BLaER1 treated with 17β-estradiol and CSF1 and Interleukin-3, amounts not matched to agents 10 nM and 100 nM (cell line): ENCODE results near the gene QRICH2.
A peak's percentile ranks its signal among the peaks of the same experiment; 100 is the strongest.

Experiments used
- H3K27ac ChIP-seq, 11 experiments: shearing (Covaris generic); formaldehyde crosslinking; 2 replicates each; pipeline ENCODE4 v1.8.1; 2022
- H3K27me3 ChIP-seq, 11 experiments: shearing (Covaris generic); formaldehyde crosslinking; 2 replicates each; pipeline ENCODE4 v1.8.1; 2022
- H3K36me3 ChIP-seq, 11 experiments: shearing (Covaris generic); formaldehyde crosslinking; 2 replicates each; pipeline ENCODE4 v1.8.1; 2022
- H3K4me1 ChIP-seq, 10 experiments: shearing (Covaris generic); formaldehyde crosslinking; 2 replicates each; pipeline ENCODE4 v1.8.1; 2022
- H3K4me2 ChIP-seq, 11 experiments: shearing (Covaris generic); formaldehyde crosslinking; 2 replicates each; pipeline ENCODE4 v1.8.1; 2022
- H3K4me3 ChIP-seq, 10 experiments: shearing (Covaris generic); formaldehyde crosslinking; 2 replicates each; pipeline ENCODE4 v1.8.1; 2022
- H3K9ac ChIP-seq, 11 experiments: shearing (Covaris generic); formaldehyde crosslinking; 2 replicates each; pipeline ENCODE4 v1.8.1; 2022
- H3K9me3 ChIP-seq, 11 experiments: shearing (Covaris generic); formaldehyde crosslinking; replicated peaks in 1 of 11; 2 replicates each; pipeline ENCODE4 v1.8.1; 2022
- H4K20me1 ChIP-seq, 11 experiments: shearing (Covaris generic); formaldehyde crosslinking; 2 replicates each; pipeline ENCODE4 v1.8.1; 2022
- Cebpa-rat ChIP-seq, 11 experiments: shearing (Covaris generic); IDR thresholded peaks; 2 replicates each; pipeline ENCODE4 v1.8.1; 2022

QRICH2 gene

DNA sequence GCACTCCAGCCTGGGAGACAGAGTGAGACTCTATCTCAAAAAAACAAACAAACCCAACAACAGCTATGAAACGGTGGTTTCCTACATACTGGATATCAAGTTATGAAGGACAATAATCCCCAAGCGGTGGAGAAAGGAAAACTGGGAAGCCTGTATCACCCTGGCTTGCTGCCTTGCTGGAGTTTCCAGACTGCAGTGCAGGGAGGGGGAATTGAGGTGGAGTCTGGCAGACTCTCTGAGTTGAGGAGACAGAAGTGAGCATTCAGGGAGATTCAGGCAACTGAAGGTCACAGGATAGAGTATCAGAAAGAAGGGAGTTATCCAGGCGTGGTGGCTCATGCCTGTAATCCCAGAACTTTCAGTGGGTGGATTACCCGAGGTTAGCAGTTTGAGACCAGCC is 11.9 kb downstream of the QRICH2 start:
- Histone ChIP-seq H4K20me1 (no peaks in the 10 kb centered on the region), H3K4me1 (peaks cover 0 to 6% (median 0%) of the 10 kb centered on the region in 10 experiments; a peak in 4 of 20 replicates), H3K36me3 (peaks cover 0 to 22% (median 6%) of the 10 kb centered on the region in 11 experiments; a peak in 9 of 22 replicates), H3K9me3 (no peaks in the 10 kb centered on the region), H3K4me3 (no peak overlapping the region), H3K4me2 (no peak overlapping the region), H3K27me3 (no peaks in the 10 kb centered on the region), H3K27ac (no peak overlapping the region), H3K9ac (no peak overlapping the region)
- no peak for TF ChIP-seq Cebpa-rat (IDR thresholded peaks at IDR 0.05)

- no peak overlapping the region for H3K4me2 ChIP-seq
- H3K9ac ChIP-seq = no peak overlapping the region
- no peaks in the 10 kb centered on the region for H3K27me3 ChIP-seq
- no peak for TF ChIP-seq Cebpa-rat (IDR thresholded peaks at IDR 0.05)
- no peak overlapping the region for H3K27ac ChIP-seq
- peaks cover 0 to 26% (median 6%) of the 10 kb centered on the region in 11 experiments; a peak in 9 of 22 replicates for H3K36me3 ChIP-seq
- H3K4me1 ChIP-seq = peaks cover 0 to 7% (median 0%) of the 10 kb centered on the region in 10 experiments; a peak in 5 of 20 replicates
- no peaks in the 10 kb centered on the region for H4K20me1 ChIP-seq
- H3K4me3 ChIP-seq = no peak overlapping the region
- H3K9me3 ChIP-seq = no peaks in the 10 kb centered on the region
Observed at GRCh38 chr17:76293106-76293505, 15.0 kb downstream of the QRICH2 start.

- no peak overlapping the region for H3K9ac ChIP-seq
- no peaks in the 10 kb centered on the region for H3K9me3 ChIP-seq
- no peak overlapping the region for H3K4me2 ChIP-seq
- TF ChIP-seq Cebpa-rat (IDR thresholded peaks at IDR 0.05) = no peak
- no peaks in the 10 kb centered on the region for H4K20me1 ChIP-seq
- H3K36me3 ChIP-seq = peaks cover 0 to 26% (median 6%) of the 10 kb centered on the region in 11 experiments; a peak in 9 of 22 replicates
- H3K4me3 ChIP-seq = no peak overlapping the region
- H3K27me3 ChIP-seq = no peaks in the 10 kb centered on the region
- H3K27ac ChIP-seq = no peak overlapping the region
- H3K4me1 ChIP-seq = peaks cover 0 to 7% (median 0%) of the 10 kb centered on the region in 10 experiments; a peak in 5 of 20 replicates
Observed at GRCh38 chr17:76292567-76292966, 15.5 kb downstream of the QRICH2 start.

DNA sequence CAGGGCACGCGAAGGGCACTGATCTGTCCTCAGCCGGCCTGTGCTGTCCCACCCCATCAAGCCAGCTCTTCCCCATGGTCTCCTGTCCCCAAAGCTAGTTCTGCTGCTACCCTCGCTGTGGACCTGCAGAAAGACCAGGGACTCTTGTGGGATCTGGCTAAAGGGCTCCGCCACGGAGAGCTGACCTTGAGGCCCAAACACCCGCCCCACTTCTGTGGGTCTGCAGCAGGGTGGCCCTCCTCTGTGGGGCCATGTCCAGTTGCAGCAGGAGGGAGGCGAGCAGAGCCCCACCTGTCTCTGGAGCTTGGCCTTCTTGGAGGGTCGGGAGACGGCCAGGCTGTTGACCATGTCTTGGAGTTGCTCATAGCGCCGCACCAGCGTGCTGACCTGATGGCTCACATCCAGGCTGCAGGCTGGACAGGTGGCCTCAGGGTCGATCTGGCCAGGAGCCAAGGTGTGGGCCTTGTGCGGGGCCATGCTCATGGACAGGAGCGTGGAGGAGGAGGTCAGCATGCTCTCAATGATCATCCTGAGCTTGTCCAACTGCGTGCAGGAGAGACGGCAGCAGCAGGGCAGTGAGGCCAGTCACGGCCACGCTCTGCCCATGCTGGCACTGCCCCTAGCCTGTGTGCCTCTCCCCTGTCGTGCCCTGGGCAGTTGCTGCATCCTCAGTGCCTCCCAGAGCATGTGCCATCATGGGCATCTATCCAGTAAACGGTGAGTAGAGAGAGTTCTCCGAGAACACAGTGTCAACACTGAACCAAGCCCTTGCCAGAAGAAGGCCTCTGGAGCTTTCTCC is 26.3 kb downstream of the QRICH2 start:
- no peak for TF ChIP-seq Cebpa-rat (IDR thresholded peaks at IDR 0.05)
- H3K9me3 ChIP-seq = no peaks in the 10 kb centered on the region
- no peak overlapping the region for H3K27ac ChIP-seq
- peaks cover under 1 to 10% (median 6%) of the 10 kb centered on the region in 10 experiments; a peak in 13 of 20 replicates for H3K4me1 ChIP-seq
- no peaks in the 10 kb centered on the region for H3K36me3 ChIP-seq
- no peak overlapping the region for H3K4me2 ChIP-seq
- H3K9ac ChIP-seq = no peak overlapping the region
- no peaks in the 10 kb centered on the region for H4K20me1 ChIP-seq
- H3K27me3 ChIP-seq = no peaks in the 10 kb centered on the region
- H3K4me3 ChIP-seq = no peak overlapping the region

DNA sequence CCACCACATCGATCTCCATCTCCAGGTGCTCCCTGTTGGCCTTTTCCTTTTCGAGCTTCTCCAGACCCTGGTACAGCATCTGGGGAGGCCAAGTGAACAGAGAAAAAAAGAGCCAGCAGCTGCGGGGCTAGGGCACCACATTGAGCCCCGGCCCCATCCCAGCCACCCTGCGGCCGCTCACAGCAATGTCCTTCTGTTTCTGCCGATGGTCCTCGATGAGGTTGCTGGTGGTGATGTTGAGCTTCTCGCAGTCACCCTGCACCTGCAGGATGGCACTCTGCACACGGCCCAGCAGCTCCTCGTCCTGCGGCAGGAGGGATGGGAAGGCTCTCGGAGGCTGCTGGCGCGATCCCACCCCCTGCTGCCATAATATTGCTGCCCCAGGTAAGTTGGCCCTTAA is 27.4 kb downstream of the QRICH2 start:
- Histone ChIP-seq H3K27ac (no peak overlapping the region), H3K4me3 (no peak overlapping the region), H3K9ac (0 out of 22 replicates have a peak overlapping the region, but pooled peaks of 1 of the 11 experiments have one; percentile 3), H3K4me2 (no peak overlapping the region), H3K4me1 (peaks cover 12 to 21% (median 17%) of the 10 kb centered on the region in 10 experiments; a peak in 18 of 20 replicates), H3K9me3 (no peaks in the 10 kb centered on the region), H3K27me3 (no peaks in the 10 kb centered on the region), H3K36me3 (no peaks in the 10 kb centered on the region), H4K20me1 (no peaks in the 10 kb centered on the region)
- TF ChIP-seq Cebpa-rat (IDR thresholded peaks at IDR 0.05) = no peak

DNA sequence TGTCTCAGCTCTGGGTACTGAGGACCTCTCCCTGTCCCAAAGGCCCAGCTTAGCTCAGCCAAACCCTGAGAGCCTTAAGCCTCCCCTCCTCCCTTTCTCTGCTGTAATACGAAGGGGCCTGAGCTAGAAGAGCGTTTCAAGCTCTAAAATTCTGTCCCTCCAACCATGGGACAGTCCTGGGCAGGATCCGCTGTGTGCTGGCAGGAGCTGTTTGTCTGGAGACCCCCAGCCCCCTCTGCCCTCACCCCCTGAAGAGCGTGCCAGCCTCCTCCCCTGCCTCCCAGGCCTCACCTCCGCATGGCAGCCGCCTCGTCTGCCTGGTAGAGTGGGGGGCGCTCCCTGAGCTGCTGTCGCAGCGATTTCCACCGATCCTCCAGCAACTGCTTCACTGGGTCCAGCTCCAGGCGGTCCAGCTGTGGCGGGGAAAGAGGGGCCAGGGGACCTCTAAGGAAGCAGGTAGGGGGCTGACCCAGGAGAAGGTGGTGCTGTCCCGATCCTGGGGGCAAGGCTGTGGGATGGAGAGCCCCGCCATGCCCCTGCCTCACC is 28.3 kb downstream of the QRICH2 start:
- Histone ChIP-seq H4K20me1 (no peaks in the 10 kb centered on the region), H3K9ac (peak overlapping the region in 2 of 11 experiments; percentile 3 to 18; a peak in 1 of 22 replicates), H3K4me1 (peaks cover 20 to 29% (median 25%) of the 10 kb centered on the region in 10 experiments; a peak in 19 of 20 replicates), H3K4me2 (no peak overlapping the region), H3K4me3 (no peak overlapping the region), H3K9me3 (no peaks in the 10 kb centered on the region), H3K27me3 (no peaks in the 10 kb centered on the region), H3K36me3 (no peaks in the 10 kb centered on the region), H3K27ac (no peak overlapping the region)
- TF ChIP-seq Cebpa-rat (IDR thresholded peaks at IDR 0.05) = no peak

- Histone ChIP-seq H3K27ac (0 out of 22 replicates have a peak overlapping the region, but pooled peaks of 1 of the 11 experiments have one; percentile 3), H3K36me3 (no peaks in the 10 kb centered on the region), H3K27me3 (no peaks in the 10 kb centered on the region), H4K20me1 (peaks cover 0 to 2% (median 0%) of the 10 kb centered on the region in 11 experiments; a peak in 2 of 22 replicates), H3K4me2 (no peak overlapping the region), H3K9me3 (no peaks in the 10 kb centered on the region), H3K4me3 (no peak overlapping the region), H3K4me1 (peaks cover 24 to 36% (median 32%) of the 10 kb centered on the region in 10 experiments; a peak in 19 of 20 replicates), H3K9ac (no peak overlapping the region)
- TF ChIP-seq Cebpa-rat (IDR thresholded peaks at IDR 0.05) = no peak
Observed at GRCh38 chr17:76278952-76279741, 28.9 kb downstream of the QRICH2 start.

GRCh38 chr17:76278268-76278908 is 29.7 kb downstream of the QRICH2 start:
- no peak overlapping the region for H3K9ac ChIP-seq
- H3K27ac ChIP-seq = peak overlapping the region in 2 of 11 experiments; percentile 3 to 18; a peak in 1 of 22 replicates
- H3K36me3 ChIP-seq = no peaks in the 10 kb centered on the region
- no peaks in the 10 kb centered on the region for H3K27me3 ChIP-seq
- peaks cover 0 to 10% (median 0%) of the 10 kb centered on the region in 11 experiments; a peak in 2 of 22 replicates for H4K20me1 ChIP-seq
- H3K4me2 ChIP-seq = no peak overlapping the region
- no peaks in the 10 kb centered on the region for H3K9me3 ChIP-seq
- no peak overlapping the region for H3K4me3 ChIP-seq
- H3K4me1 ChIP-seq = peaks cover 28 to 44% (median 39%) of the 10 kb centered on the region in 10 experiments; a peak in 19 of 20 replicates
- no peak for TF ChIP-seq Cebpa-rat (IDR thresholded peaks at IDR 0.05)
